M059J (cell line): Measurements from ENCODE around the gene BRK1. TPM values are rescaled to one million over a fixed set of nuclear protein-coding genes. Genes with fewer than 3 reads are reported as not detected.
A peak's percentile ranks its signal among the peaks of the same experiment; 100 is the strongest.
"Not testable (repeated sequence)": the region's sequence is repeated elsewhere in the genome, so short reads cannot be mapped to it uniquely, and the experiment has no call there.

ENCODE experiments used
- DNase-seq: peaks from one replicate; pipeline ENCODE4 v3.0.0-alpha.2; 2012; ENCODE audit warnings: low read depth
- total RNA-seq: library from RNA; depleted of rRNA; stranded (reverse); fragments of >200 nt; shearing (Covaris generic); gene quantifications from 2 replicates; pipeline ENCODE4 v1.2.3, GENCODE V29; 2014

Gene BRK1
- total RNA-seq, 1 experiment from 2014 or later = 135 TPM

DNA sequence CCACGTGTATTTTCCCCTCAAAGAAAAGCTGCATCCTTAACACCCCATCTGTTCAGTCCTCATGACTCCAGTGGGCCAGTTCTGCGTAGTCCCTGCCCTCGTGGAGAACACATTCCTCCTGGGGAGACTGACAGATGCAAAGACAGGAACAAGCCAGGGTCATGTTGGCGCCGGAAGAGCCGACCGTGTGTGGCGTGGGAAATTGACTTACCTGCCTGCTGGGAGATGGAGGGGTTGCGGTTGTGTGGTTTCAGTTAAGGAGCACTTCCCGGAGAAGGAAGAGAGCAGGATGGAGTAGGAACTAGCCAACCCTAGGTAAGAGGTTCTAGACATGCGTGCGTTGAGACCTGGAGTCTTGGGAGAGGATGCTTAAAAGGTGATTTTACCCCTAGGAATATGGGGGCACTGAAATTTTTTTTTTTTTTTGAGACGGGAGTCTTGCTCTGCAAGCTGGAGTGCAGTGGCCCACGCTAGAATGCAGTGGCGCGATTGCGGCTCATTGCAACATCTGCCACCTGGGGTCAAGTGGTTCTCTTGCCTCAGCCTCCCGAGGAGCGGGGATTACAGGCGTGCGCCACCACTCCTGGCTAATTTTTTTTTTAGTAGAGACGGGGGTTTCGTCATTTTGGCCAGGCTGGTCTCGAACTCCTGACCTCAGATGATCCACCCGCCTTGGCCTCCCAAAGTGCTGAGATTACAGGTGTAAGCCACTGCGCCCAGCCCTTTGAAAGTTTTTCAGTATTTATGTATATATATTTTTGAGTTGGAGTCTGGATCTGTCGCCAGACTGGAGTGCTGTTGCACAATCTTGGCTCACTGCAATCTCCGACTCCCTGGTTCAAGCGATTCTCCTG lies 27.5 kb downstream of the BRK1 start:
- no peak for DNase-seq

DNA sequence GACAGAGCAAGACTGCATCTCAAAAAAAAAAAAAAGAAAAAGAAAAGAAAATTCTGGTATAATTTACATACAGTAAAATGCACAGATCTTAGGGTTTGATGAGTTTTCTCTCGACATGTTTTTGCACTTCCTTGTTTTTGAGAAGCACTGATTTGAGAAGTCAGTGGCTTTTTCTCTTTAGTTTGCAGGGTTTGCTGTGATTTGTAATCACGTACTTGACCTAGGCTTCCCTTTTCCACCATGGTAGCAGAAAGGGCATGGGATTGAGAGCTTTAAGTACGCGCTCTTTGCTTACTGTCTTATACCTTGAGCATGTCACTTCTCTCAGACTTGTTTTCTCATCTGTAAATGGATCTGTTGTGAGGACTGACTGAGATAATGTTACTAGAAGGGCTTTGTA lies 30.2 kb downstream of the BRK1 start:
- DNase-seq = no peak

DNA sequence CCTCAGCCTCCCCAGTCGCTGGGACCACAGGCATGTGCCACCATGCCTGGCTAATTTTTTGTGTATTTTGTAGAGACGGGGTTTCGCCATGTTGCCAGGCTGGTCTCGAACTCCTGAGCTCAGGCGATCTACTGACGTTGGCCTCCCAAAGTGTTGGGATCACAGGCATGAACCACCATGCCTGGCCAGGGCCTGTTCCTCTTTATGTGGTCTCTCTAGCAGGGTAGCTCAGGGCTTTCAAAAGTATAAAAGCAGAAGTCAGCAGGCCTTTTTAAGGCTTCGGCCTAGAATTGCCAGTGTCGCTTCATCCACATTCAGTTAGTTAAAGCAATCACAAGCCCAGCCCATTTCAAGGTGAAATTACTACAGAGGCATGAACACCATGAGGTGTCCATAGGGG lies 33.8 kb downstream of the BRK1 start:
- DNase-seq = no peak

DNA sequence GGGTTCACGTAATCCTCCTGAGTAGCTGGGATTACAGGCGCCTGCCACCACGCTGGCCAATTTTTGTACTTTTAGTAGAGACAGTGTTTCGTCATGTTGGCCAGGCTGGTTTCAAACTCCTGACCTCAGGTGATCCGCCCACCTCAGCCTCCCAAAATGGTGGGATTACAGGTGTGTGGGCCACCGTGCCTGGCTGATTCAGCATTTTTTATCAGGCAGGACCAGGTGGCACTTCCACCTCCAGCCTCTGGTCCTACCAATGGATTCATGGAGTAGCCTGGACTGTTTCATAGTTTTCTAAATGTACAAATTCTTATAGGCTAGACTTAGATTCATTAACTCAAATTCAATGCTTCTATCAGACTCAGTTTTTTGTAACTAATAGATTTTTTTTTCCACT lies 35.5 kb downstream of the BRK1 start:
- no peak for DNase-seq

DNA sequence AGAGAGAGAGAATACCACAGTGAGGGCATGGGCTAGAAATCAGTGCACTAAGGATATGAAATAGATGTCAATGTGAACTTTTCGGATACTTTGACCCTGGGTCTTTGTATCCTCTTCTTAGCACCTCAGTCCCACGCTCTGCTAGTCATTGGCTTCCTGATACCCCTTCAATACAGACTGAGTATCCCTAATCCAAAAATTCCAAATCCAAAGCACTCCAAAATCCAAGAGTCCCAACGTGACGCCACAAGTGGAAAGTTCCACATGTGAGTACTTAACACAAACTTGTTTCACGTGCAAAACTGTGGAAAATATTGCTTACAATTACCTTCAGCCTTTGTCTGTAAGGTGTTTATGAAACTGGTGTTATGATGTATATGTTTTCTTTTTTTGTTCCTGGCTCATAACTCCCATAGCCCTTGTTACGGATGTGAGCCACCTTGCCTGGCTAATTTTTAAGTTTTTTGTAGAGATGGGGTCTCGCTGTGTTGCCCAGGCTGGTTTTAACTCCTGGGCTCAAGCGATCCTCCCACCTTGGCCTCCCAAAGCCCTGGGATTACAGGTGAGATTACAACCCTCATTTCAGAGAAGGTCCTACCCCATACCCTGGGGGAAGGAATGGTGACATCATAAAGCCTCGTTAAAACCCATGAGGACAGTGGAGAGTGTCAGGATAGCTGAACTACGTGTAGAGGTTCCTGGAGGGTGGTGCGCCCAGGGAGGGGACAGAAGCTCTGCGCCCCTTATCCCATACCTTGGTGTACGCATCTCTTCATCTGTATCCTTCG lies 39.1 kb downstream of the BRK1 start:
- no peak for DNase-seq

DNA sequence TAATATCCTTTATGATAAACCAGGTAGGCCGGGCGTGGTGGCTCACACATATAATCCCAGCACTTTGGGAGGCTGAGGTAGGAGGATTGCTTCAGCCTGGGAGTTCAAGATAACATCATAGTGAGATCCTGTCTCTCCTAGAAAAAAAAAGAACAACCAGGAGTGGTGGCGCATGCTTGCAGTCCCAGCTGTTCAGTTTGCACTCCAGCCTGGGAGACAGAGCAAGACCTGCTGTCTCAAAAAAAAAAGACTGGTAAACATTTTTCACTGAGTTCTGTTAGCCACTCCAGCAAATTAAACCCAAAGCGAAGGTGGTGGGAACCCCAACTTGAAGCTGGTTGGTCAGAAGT lies 39.6 kb downstream of the BRK1 start:
- DNase-seq = no peak

DNA sequence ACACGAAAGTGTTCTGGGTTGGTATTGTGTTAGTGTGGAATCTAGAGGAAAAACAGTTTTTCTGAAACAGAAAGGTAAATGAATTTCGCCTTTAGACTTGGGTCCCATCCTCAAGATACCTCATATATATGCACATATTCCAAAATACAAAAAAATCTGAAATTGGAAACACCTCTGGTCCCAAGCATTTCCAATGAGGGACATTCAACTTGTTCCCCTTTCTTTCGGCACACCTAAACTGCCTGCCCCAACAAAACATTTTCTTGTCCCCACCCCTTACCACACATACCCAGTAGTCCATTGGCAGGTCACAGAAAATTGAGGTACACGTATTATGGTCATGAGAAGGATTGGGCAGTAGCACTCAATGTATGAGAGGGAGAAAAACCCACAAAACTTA lies 40.2 kb downstream of the BRK1 start:
- no peak for DNase-seq

DNA sequence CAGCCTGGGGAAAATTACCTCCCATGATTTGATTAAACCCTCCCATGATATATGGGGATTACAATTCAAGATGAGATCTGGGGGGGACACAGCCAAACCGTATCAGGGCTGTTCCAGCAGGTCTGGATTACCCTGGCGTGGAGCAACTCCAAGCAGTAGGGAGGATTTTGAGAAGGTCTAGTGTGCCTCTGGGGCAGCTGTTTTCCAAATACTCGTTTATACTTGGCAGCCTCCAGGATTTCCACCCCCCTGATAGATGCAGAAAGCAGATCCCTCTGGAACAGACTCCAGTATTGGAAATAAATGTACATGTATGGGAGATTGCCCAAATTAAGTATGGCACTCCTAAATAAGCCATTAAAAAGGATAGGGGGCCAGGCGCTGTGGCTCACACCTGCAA lies 41.6 kb downstream of the BRK1 start:
- DNase-seq = no peak

DNA sequence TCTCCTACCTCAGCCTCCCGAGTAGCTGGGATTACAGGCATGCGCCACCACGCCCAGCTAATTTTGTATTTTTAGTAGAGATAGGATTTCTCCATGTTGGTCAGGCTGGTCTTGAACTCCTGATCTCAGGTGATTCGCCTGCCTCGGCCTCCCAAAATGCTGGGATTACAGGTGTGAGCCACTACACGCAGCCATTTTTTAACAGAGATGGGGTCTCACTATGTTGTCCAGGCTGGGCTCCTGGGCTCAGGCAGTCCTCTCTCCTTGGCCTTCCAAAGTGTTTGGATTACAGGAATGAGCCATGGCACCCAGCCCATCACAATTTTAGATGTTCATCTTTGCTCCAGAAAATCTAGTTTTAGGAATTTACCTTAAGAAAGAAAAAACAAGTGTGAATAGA lies 43.1 kb downstream of the BRK1 start:
- DNase-seq = not testable (repeated sequence)

DNA sequence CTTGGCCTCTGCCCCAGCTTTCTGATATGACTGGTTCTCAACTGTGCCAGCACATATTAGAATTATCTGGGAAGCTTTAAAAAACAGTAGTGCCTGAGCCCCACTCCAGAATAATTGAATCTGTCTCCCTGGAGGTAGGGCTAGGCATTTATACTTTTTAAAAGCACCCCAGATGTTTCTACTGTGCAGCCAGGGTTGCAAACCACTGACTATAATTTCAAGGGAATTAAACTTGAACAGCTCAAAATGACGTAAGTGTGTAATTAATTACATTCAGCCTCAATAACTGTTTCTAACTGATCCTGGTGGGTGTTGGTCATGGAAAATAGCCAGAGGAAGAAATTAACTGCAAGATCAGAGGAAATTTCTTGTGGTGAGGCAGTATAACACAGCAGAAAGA lies 44.9 kb downstream of the BRK1 start:
- peak; percentile 50 for DNase-seq

DNA sequence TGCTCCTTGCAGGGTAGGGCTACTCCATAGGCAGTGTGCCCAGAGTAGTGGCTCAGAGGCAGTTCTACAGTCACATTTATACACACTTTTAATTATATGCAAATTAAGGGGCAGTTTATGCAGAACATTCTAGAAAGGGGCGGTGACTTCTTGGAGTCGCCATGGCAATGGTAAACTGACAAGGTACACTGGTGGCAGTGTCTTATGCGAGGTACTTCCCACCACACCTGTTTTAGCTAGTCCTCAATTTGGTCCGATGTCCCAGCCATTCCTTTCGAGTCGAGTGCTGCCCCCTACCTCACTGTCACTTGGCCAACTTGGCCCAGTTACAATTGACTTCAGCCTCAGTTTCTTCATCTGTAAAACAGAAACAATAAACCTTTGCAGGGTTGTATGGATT lies 45.5 kb downstream of the BRK1 start:
- no peak for DNase-seq

DNA sequence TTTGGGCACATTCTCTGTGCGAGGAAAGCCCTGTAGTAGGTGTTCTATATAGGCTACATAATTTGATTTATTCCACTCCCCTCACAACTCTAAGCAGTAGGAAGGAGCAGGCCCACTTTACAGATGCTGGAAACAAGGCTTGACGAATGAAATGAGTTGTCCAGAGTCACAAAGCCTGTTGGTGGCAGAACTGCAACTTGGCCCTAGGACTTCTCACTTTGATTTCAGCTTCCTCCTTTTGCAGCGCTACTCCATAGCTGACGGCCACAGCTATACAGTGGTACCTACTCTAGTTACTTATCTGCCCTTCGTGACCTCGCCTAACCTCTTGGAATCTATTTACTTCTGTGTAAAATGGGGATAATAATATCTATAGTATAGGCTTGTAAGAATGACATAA lies 46.7 kb downstream of the BRK1 start:
- no peak for DNase-seq

DNA sequence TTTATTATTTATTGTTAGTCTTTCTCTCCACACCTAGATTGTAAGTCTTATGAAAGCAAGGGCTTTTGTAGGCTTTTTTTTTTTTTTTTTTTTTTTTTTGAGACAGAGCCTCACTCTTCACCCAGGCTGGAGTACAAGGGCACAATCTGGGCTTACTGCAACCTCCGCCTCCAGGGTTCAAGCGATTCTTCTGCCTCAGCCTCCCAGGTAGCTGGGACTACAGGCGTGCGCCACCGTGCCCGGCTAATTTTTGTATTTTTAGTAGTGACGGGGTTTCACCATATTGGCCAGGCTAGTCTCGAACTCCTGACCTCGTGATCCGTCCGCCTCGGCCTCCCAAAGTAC lies 48.7 kb downstream of the BRK1 start:
- not testable (repeated sequence) for DNase-seq

DNA sequence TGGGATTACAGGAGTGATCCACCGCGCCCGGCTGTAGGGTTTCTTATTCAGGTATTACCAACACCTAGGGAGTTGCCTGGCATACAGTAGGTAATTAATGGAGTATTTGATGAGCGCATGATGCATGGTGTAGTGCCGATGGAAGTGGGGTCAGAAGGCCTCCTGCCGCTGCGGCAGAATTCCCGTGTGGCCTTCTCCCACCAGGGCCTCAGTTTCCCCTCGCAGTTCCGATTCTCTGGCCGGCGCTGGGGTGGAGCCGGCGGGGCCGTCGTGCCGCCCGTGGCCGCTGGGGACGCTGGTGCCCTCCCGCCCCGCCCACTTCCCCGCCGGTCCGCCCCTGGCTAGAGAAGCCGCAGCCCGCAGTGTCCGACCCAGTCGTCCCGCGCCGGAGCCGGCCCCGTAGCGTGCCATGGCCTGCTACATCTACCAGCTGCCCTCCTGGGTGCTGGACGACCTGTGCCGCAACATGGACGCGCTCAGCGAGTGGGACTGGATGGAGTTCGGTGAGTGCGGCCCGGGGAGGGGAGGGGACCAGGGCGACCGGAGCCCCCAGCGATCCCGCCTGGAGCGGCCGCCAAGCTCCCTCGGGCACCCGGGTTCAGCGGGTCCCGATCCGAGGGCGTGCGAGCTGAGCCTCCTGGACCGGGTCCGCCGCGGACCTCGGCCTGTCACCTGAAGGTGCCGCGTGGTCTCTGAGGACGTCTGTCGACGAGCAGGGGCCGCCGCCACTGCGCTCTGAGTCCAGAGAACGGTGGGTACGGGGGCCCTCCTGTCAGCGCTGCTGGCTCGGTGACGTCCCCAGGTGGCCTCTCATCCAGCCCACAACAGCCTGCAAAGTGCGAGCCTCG lies 49.3 kb downstream of the BRK1 start, which contains the start of gene IRAK2:
Gene IRAK2 (plus strand): TSS at position 374 of the 848 bp plus-strand sequence. CDS start 36 bp downstream, at position 410.
- peak; percentile 57 for DNase-seq

DNA sequence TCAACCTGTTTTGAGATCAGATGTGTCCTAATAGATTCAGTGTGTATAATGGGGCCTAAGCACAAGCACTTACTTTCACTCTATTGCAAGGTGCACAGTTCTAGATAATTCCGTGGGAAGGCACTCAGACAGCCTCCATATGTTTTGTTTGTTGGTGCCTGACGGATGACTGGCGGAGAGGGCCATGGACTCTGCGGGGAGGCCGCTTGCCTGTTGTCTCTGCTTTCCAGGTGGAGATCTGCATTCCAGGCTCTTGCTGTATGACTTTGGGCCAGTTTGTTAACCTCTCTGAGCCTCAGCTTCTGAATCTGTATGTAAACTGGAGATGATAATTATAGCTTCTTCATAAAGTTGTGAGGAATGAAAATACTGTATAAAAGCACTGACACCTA lies 50.7 kb downstream of the BRK1 start:
- DNase-seq = no peak

DNA sequence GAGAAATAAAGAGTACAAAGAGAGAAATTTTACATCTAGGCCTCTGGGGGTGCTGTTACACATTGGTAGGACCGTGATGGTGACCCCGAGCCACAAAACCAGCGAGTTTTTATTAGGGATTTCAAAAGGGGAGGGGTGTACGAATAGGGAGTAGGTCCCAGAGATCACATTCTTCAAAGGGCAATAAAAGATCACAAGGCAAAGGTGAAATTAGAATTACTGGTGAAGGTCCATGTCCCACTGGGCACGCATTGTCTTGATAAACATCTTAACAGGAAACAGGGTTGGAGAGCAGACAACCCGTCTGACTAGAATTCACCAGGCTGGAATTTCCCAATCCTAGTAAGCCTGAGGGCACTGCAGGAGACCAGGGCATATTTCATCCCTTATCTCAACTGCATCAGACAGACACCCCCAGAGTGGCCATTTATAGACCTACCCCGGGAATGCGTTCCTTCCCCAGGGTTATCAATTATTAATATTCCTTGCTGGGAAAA lies 53.6 kb downstream of the BRK1 start:
- DNase-seq = peak; percentile 48

DNA sequence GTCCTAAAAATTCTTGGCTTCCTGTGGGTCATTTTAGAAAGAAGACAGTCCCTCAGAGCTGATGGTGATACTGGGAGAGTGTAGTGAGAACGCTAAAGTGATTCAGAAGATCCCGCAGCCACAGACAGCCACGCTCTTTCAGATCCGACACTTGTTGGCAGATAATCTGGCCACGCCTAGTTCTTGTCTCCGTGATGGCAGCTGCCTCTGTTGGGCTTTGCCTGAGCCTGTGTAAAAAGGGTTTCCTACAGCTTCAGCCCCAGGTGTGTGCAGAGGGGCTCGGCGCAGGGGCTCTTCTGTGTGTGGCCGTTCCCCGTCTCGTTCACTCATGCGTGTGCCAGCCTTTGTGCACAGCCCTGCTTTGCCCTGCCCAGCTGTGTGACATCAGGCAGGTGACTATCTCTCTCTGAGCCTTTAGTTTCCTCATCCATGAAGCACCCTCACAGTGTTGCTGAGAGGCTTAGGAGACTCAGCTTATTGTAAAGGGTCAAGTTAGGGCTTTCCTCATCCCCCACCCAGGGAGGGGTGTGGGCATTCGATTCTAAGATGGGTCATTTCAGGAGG lies 55.5 kb downstream of the BRK1 start:
- no peak for DNase-seq

DNA sequence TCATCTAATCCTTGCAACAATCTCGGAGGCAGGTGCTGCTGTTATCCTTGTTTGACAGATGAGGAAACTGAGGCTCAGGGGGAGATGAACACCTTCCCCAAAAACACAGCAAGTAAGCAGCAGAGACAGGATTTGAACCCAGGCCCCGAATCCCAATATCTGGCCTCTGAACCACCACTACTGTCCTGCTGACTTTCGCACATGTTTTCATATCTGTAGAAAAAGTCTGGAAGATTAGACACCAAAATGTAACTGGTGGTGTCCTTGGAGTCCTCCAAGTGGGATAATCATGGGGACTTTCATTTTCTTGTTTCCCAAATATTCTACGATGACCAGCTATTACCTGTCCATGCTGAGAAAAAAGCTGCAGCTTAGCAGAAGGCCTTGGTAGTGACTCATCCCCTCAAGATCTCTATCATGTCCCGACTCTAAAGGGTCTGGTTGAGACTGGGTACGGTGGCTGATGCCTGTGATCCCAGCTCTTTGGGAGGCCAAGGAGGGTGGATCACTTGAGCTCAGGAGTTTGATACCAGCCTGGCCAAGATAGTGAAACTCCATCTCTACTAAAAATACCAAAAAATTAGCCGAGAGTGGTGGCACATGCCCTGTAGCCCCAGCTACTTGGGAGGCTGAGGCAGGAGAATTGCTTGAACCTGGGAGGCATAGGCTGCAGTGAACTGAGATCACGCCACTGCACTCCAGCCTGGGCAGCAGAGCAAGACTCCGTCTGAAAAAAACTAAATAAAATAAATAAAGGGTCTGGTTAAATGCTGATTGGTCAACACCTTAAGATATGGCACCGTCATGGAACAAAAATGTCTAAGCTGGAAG lies 57.8 kb downstream of the BRK1 start:
- DNase-seq = peak; percentile 84

DNA sequence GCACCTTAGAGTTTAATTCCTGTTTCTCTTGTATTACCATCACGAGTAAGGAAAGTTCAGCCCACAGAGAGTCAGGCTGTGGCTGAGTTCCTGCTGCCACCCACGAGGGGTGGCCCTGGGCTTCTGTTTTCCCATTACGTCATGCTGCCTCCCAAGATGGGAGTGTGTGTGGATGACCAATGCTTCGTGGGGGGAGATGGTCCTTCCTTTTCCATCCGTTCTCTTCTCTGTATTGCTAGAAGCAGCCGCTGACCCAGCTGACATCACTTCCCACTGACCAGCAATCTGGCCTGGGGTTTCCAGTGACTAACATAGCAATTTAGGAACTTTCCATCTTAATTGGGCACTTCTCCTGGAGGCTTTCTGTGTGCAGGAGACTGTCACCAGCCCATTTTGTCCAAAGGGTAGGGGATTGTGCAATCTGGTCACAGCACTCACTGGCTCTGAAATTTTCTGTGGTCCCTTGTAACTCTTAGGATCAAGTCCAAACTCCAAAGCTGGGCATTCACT lies 58.5 kb downstream of the BRK1 start:
- peak; percentile 99 for DNase-seq

DNA sequence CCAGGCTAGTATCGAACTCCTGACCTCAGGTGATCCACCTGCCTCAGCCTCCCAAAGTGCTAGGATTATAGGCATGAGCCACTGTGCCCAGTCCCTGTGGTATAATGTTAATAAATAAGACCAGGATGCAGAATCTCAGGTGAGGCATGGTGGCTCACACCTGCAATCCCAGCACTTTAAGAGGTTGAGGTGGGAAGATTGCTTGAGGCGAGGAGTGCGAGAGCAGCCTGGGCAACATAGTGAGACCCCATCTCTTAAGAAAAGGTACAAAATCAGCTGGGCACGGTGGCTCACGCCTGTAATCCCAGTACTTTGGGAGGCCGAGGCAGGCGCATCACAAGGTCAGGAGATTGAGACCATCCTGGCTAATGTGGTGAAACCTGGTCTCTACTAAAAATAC lies 59.9 kb downstream of the BRK1 start:
- DNase-seq = not testable (repeated sequence)

DNA sequence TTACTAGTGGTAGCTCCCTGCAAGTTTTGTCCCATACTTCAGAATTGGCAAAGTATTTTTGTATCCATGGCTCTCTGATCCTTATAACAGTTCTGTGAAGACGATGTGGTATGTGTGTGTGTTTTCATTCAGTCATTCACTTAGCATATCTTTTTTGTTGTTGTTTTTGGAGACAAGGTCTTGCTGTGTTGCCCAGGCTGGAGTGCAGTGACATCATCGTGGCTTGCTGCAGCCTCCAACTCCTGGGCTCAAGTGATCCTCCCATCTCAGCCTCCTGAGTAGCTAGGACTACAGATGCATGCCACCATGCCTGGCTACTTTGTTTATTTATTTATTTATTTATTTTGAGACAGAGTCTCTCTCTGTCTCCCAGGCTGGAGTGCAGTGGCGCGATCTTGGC lies 60.7 kb downstream of the BRK1 start:
- DNase-seq = not testable (repeated sequence)
